Erythroblast (primary cell): ENCODE measurements around the gene ZNF407.
A peak's percentile ranks its signal among the peaks of the same experiment; 100 is the strongest.
"Not testable (repeated sequence)": the region's sequence is repeated elsewhere in the genome, so short reads cannot be mapped to it uniquely, and the experiment has no call there.

ENCODE experiments used
- DNase-seq, 2 experiments: peaks; one replicate each; lab custom pipeline; 2025; lab: John Stamatoyannopoulos, UW
- GATA1 ChIP-seq: IDR thresholded peaks from 2 replicates; pipeline ENCODE4 v1.6.1; 2011; ENCODE audit warnings: low read depth, mild to moderate bottlenecking, control low read depth, low read length, moderate library complexity
- POLR2A ChIP-seq: IDR thresholded peaks from 2 replicates; pipeline ENCODE4 v1.6.1; 2011; ENCODE audit warnings: mild to moderate bottlenecking, low read length

Gene ZNF407

GRCh38 chr18:74597662-74598349 lies at the start of gene ZNF407:
Gene ZNF407, plus strand, starts transcription at chr18:74597870. Its CDS starts 33,150 bp downstream, at chr18:74631020.
- no peak for TF ChIP-seq GATA1
- peak; percentile 80 for TF ChIP-seq POLR2A
- DNase-seq = peak; percentile 95 to 96

GRCh38 chr18:74549591-74550104 lies 48.0 kb upstream of the ZNF407 start:
- no peak for TF ChIP-seq GATA1
- no peak for TF ChIP-seq POLR2A
- DNase-seq = no peak

GRCh38 chr18:74550886-74551285 lies 46.8 kb upstream of the ZNF407 start:
- DNase-seq = no peak
- TF ChIP-seq POLR2A = no peak
- TF ChIP-seq GATA1 = no peak

- no peak for TF ChIP-seq POLR2A
- no peak for TF ChIP-seq GATA1
Measured at GRCh38 chr18:74551452-74551851, 46.2 kb upstream of the ZNF407 start.

GRCh38 chr18:74551936-74552555 lies 45.6 kb upstream of the ZNF407 start:
- TF ChIP-seq POLR2A = no peak
- TF ChIP-seq GATA1 = no peak
- peak; percentile 83 to 92 for DNase-seq

More at GRCh38 chr18:74551452-74551851, 46.2 kb upstream of the ZNF407 start:
- DNase-seq = no peak

- no peak for TF ChIP-seq GATA1
- no peak for TF ChIP-seq POLR2A
- DNase-seq = no peak
Measured at GRCh38 chr18:74556126-74556525, 41.5 kb upstream of the ZNF407 start.

GRCh38 chr18:74558096-74558495 lies 39.6 kb upstream of the ZNF407 start:
- TF ChIP-seq POLR2A = no peak
- no peak for TF ChIP-seq GATA1
- no peak for DNase-seq

- TF ChIP-seq POLR2A (no peak), GATA1 (no peak)
- no peak for DNase-seq
Measured at GRCh38 chr18:74562131-74562730, 35.4 kb upstream of the ZNF407 start.

GRCh38 chr18:74562775-74563174 lies 34.9 kb upstream of the ZNF407 start:
- DNase-seq = no peak

GRCh38 chr18:74563999-74564398 lies 33.7 kb upstream of the ZNF407 start:
- no peak for TF ChIP-seq GATA1
- no peak for TF ChIP-seq POLR2A
- DNase-seq = no peak

More at GRCh38 chr18:74562775-74563174, 34.9 kb upstream of the ZNF407 start:
- TF ChIP-seq GATA1 = no peak
- TF ChIP-seq POLR2A = no peak

GRCh38 chr18:74565164-74565563 lies 32.5 kb upstream of the ZNF407 start:
- DNase-seq = not testable (repeated sequence)

- DNase-seq = not testable (repeated sequence)
Measured at GRCh38 chr18:74565993-74566392, 31.7 kb upstream of the ZNF407 start.

- peak in 1 of 2 experiments; percentile 15 for DNase-seq
- no peak for TF ChIP-seq POLR2A
- TF ChIP-seq GATA1 = no peak
Measured at GRCh38 chr18:74567822-74568221, 29.8 kb upstream of the ZNF407 start.

GRCh38 chr18:74569401-74569800 lies 28.3 kb upstream of the ZNF407 start:
- TF ChIP-seq POLR2A (no peak), GATA1 (no peak)
- no peak for DNase-seq
